SK-N-SH treated with all-trans-retinoic acid at 6 μM for 48 hours (cell line): Measurements from ENCODE around the gene DENND1B.

ENCODE experiments used
- ATAC-seq: fragments of 200-7000 bp; cut with Tn5 transposase; 3 replicates; pipeline ENCODE4 v1.9.1; 2020; ENCODE audit warnings: mild to moderate bottlenecking, moderate library complexity
- ARNTL ChIP-seq: fragments of 450-650 bp; formaldehyde crosslinking; IDR thresholded peaks from 2 replicates; pipeline ENCODE4 v1.5.0; 2020; ENCODE audit warnings: low read depth, mild to moderate bottlenecking, moderate library complexity, borderline replicate concordance
- BACH2 ChIP-seq: fragments of 250-450 bp; sonication (Bioruptor Pico); IDR thresholded peaks from 2 replicates; pipeline ENCODE4 v1.9.0; 2021; ENCODE audit warnings: mild to moderate bottlenecking, borderline replicate concordance
- CREB5 ChIP-seq: fragments of 250-450 bp; sonication (Bioruptor Pico); IDR thresholded peaks from 2 replicates; pipeline ENCODE4 v1.5.1; 2020; ENCODE audit warnings: low read depth, mild to moderate bottlenecking, moderate library complexity
- CSDC2 ChIP-seq: fragments of 250-450 bp; sonication (Bioruptor Pico); IDR thresholded peaks from 2 replicates; pipeline ENCODE4 v1.5.0; 2020; ENCODE audit warnings: mild to moderate bottlenecking, moderate library complexity
- CSRNP3 ChIP-seq: fragments of 250-450 bp; sonication (Bioruptor Pico); IDR thresholded peaks from 2 replicates; pipeline ENCODE4 v1.5.1; 2021; ENCODE audit warnings: mild to moderate bottlenecking, moderate library complexity
- OSR1 ChIP-seq: fragments of 250-450 bp; sonication (Bioruptor Pico); IDR thresholded peaks from 2 replicates; pipeline ENCODE4 v1.8.0; 2022; ENCODE audit warnings: moderate library complexity, mild to moderate bottlenecking, inconsistent platforms
- PATZ1 ChIP-seq: fragments of 250-450 bp; sonication (Bioruptor Pico); IDR thresholded peaks from 2 replicates; pipeline ENCODE4 v1.8.0; 2020; ENCODE audit warnings: mild to moderate bottlenecking, moderate library complexity, borderline replicate concordance
- POU6F1 ChIP-seq: fragments of 250-450 bp; sonication (Bioruptor Pico); IDR thresholded peaks from 2 replicates; pipeline ENCODE4 v1.8.0; 2021; ENCODE audit warnings: low read depth, mild to moderate bottlenecking, moderate library complexity, borderline replicate concordance
- PPARA ChIP-seq: fragments of 250-450 bp; sonication (Bioruptor Pico); IDR thresholded peaks from 2 replicates; pipeline ENCODE4 v1.5.0; 2020; ENCODE audit warnings: mild to moderate bottlenecking, borderline replicate concordance
- SNAI2 ChIP-seq: fragments of 250-450 bp; sonication (Bioruptor Pico); IDR thresholded peaks from 2 replicates; pipeline ENCODE4 v1.5.0; 2020; ENCODE audit warnings: mild to moderate bottlenecking, moderate library complexity
- TCF4 ChIP-seq: fragments of 250-450 bp; sonication (Bioruptor Pico); IDR thresholded peaks from 2 replicates; pipeline ENCODE4 v1.8.0; 2021; ENCODE audit warnings: mild to moderate bottlenecking, moderate library complexity, borderline replicate concordance
- TOX ChIP-seq: fragments of 250-450 bp; sonication (Bioruptor Pico); IDR thresholded peaks from 2 replicates; pipeline ENCODE4 v1.8.0; 2021; ENCODE audit warnings: mild to moderate bottlenecking, moderate library complexity, borderline replicate concordance
- ZC3H10 ChIP-seq: fragments of 250-450 bp; sonication (Bioruptor Pico); IDR thresholded peaks from 2 replicates; pipeline ENCODE4 v1.5.1; 2021; ENCODE audit warnings: mild to moderate bottlenecking, moderate library complexity
- ZFP30 ChIP-seq: fragments of 450-650 bp; formaldehyde crosslinking; IDR thresholded peaks from 2 replicates; pipeline ENCODE4 v1.5.0; 2022; ENCODE audit warnings: mild to moderate bottlenecking, moderate library complexity
- ZNF565 ChIP-seq: fragments of 450-650 bp; formaldehyde crosslinking; conservative IDR thresholded peaks from 2 replicates; pipeline ENCODE4 v1.5.0; 2020; ENCODE audit warnings: low read depth, mild to moderate bottlenecking, moderate library complexity
- ZNF70 ChIP-seq: fragments of 450-650 bp; formaldehyde crosslinking; IDR thresholded peaks from 2 replicates; pipeline ENCODE4 v1.5.0; 2020; ENCODE audit warnings: mild to moderate bottlenecking, moderate library complexity

DENND1B gene

GRCh38 chr1:197778366-197778945, 3.2 kb upstream of the DENND1B start:
- no peak for ATAC-seq
- TF ChIP-seq PATZ1 (CRISPR knock-in tag) (no peak), ARNTL (CRISPR knock-in tag) (no peak), SNAI2 (CRISPR knock-in tag) (no peak), ZNF70 (CRISPR knock-in tag) (no peak), BACH2 (CRISPR knock-in tag) (no peak), CSRNP3 (no peak)

- peak; percentile 57 for ATAC-seq
- TF ChIP-seq ZC3H10 (CRISPR knock-in tag) (peak; percentile 78; the same call in 1 of the 2 replicates), CREB5 (no peak), CSDC2 (no peak), PPARA (CRISPR knock-in tag) (no peak), ARNTL (CRISPR knock-in tag) (no peak)
Observed at GRCh38 chr1:197776351-197777105, 1.2 kb upstream of the DENND1B start.

GRCh38 chr1:197774466-197775281, 606 bp downstream of the DENND1B start:
- peak; percentile 71 for ATAC-seq
- no peak for TF ChIP-seq PPARA (CRISPR knock-in tag)
- 0 out of 2 replicates have a peak, but pooled peaks have one; percentile 38 for TF ChIP-seq ZC3H10 (CRISPR knock-in tag)
- 0 out of 2 replicates have a peak, but pooled peaks have one; percentile 3 for TF ChIP-seq TOX (CRISPR knock-in tag)

- no peak for ATAC-seq
- TF ChIP-seq ZNF565 (CRISPR knock-in tag): no peak
- TF ChIP-seq PATZ1 (CRISPR knock-in tag): no peak
- TF ChIP-seq ZNF70 (CRISPR knock-in tag): no peak
- no peak for TF ChIP-seq OSR1
- no peak for TF ChIP-seq POU6F1 (CRISPR knock-in tag)
- TF ChIP-seq TCF4 (CRISPR knock-in tag): no peak
- no peak for TF ChIP-seq ZFP30 (CRISPR knock-in tag)
Observed at GRCh38 chr1:197773856-197774255, 1.4 kb downstream of the DENND1B start.
